OCI-LY1 (cell line): ENCODE data around the gene ZSWIM1.

Source experiments
- H2AFZ ChIP-seq: fragments of 200-600 bp; sonication (generic), shearing (Covaris generic); 2 replicates; pipeline ENCODE4 v1.6.0; 2014; ENCODE audit warnings: antibody characterized with exemption, mild to moderate bottlenecking, low read length
- H3F3A ChIP-seq: fragments of 200-600 bp; sonication (generic), shearing (Covaris generic); 2 replicates; pipeline ENCODE4 v1.6.0; 2014; ENCODE audit warnings: mild to moderate bottlenecking, antibody characterized with exemption, low read length, moderate library complexity; ENCODE audit not compliant: insufficient read depth
- H3K27ac ChIP-seq: fragments of 200-600 bp; sonication (generic); 2 replicates; pipeline ENCODE4 v1.5.1; 2014; ENCODE audit warnings: low read length, mixed run types, mild to moderate bottlenecking, low read depth; ENCODE audit not compliant: poor library complexity, severe bottlenecking
- H3K27me3 ChIP-seq: fragments of 200-600 bp; sonication (generic); 2 replicates; pipeline ENCODE4 v1.6.0; 2014; ENCODE audit warnings: antibody characterized with exemption, mild to moderate bottlenecking, low read length, moderate library complexity; ENCODE audit not compliant: insufficient read depth
- H3K36me3 ChIP-seq: fragments of 200-600 bp; sonication (generic); 2 replicates; pipeline ENCODE4 v1.6.1; 2014; ENCODE audit warnings: mild to moderate bottlenecking, antibody characterized with exemption, low read length, moderate library complexity, mixed read lengths; ENCODE audit not compliant: insufficient read depth
- H3K4me1 ChIP-seq: fragments of 200-600 bp; sonication (generic); 2 replicates; pipeline ENCODE4 v1.5.1; 2014; ENCODE audit warnings: mild to moderate bottlenecking, low read length, moderate library complexity; ENCODE audit not compliant: insufficient read depth, severe bottlenecking
- H3K4me2 ChIP-seq: fragments of 200-600 bp; sonication (generic), shearing (Covaris generic); 2 replicates; pipeline ENCODE4 v1.6.1; 2014; ENCODE audit warnings: low read length
- H3K4me3 ChIP-seq: fragments of 200-600 bp; sonication (generic); 2 replicates; pipeline ENCODE4 v1.5.1; 2014; ENCODE audit warnings: low read length, low read depth, mild to moderate bottlenecking, mixed read lengths; ENCODE audit not compliant: poor library complexity, severe bottlenecking
- H3K79me2 ChIP-seq: fragments of 200-600 bp; shearing (Covaris generic); 2 replicates; pipeline ENCODE4 v1.6.1; 2016; ENCODE audit warnings: mixed run types, low read length, mixed read lengths; ENCODE audit not compliant: insufficient read depth
- H3K9ac ChIP-seq: fragments of 200-600 bp; sonication (generic), shearing (Covaris generic); 2 replicates; pipeline ENCODE4 v1.6.1; 2014; ENCODE audit warnings: mild to moderate bottlenecking, low read length, mixed read lengths
- H3K9me2 ChIP-seq: fragments of 200-600 bp; sonication (generic), shearing (Covaris generic); 2 replicates; pipeline ENCODE4 v1.6.1; 2014; ENCODE audit warnings: low read depth, mild to moderate bottlenecking, low read length, mixed read lengths
- H3K9me3 ChIP-seq: fragments of 200-600 bp; shearing (Covaris generic); 2 replicates; pipeline ENCODE4 v1.6.1; 2014; ENCODE audit warnings: low read length, mixed read lengths
- H4K20me1 ChIP-seq: fragments of 200-600 bp; sonication (generic), shearing (Covaris generic); 2 replicates; pipeline ENCODE4 v1.6.0; 2016; ENCODE audit warnings: mild to moderate bottlenecking, low read length; ENCODE audit not compliant: insufficient read depth
- CTCF ChIP-seq: fragments of 200-600 bp; sonication (generic), shearing (Covaris generic); IDR thresholded peaks from 2 replicates; pipeline ENCODE4 v1.5.1; 2017; ENCODE audit warnings: mild to moderate bottlenecking, antibody characterized with exemption, low read length, moderate library complexity, mixed read lengths
- EZH2 ChIP-seq: fragments of 200-600 bp; sonication (generic), shearing (Covaris generic); IDR thresholded peaks from 2 replicates; pipeline ENCODE4 v1.8.0; 2017; ENCODE audit warnings: borderline replicate concordance, mixed run types, mild to moderate bottlenecking, antibody characterized with exemption, low read length, moderate library complexity, mixed read lengths

Gene ZSWIM1

GRCh38 chr20:45845452-45845851, 35.6 kb upstream of the ZSWIM1 start:
- Histone ChIP-seq H3K4me2 (no peak overlapping the region), H3K27me3 (no peaks in the 10 kb centered on the region), H4K20me1 (no peaks in the 10 kb centered on the region), H2AFZ (no peak overlapping the region), H3K4me1 (peaks cover 10% of the 10 kb centered on the region), H3K9ac (no peak overlapping the region), H3F3A (no peaks in the 10 kb centered on the region), H3K9me2 (no peaks in the 10 kb centered on the region), H3K4me3 (no peak overlapping the region), H3K9me3 (no peaks in the 10 kb centered on the region), H3K79me2 (no peaks in the 10 kb centered on the region), H3K36me3 (peaks cover 43% of the 10 kb centered on the region), H3K27ac (no peak overlapping the region)
- TF ChIP-seq EZH2 (no peak), CTCF (no peak)

- Histone ChIP-seq H3K36me3 (peaks cover 41% of the 10 kb centered on the region), H3K4me2 (no peak overlapping the region), H3K4me1 (no peaks in the 10 kb centered on the region), H2AFZ (no peak overlapping the region), H3K9me2 (no peaks in the 10 kb centered on the region), H4K20me1 (no peaks in the 10 kb centered on the region), H3K9me3 (no peaks in the 10 kb centered on the region), H3K27ac (no peak overlapping the region), H3K79me2 (no peaks in the 10 kb centered on the region), H3K4me3 (no peak overlapping the region), H3F3A (no peaks in the 10 kb centered on the region), H3K27me3 (no peaks in the 10 kb centered on the region), H3K9ac (no peak overlapping the region)
- TF ChIP-seq EZH2 (no peak), CTCF (no peak)
Observed at GRCh38 chr20:45848421-45848820, 32.6 kb upstream of the ZSWIM1 start.

GRCh38 chr20:45848969-45849582, 32.0 kb upstream of the ZSWIM1 start:
- Histone ChIP-seq H3K9ac (no peak overlapping the region), H3K27me3 (no peaks in the 10 kb centered on the region), H3K4me1 (no peaks in the 10 kb centered on the region), H3K36me3 (peaks cover 40% of the 10 kb centered on the region), H3K27ac (no peak overlapping the region), H2AFZ (no peak overlapping the region), H3K4me3 (no peak overlapping the region), H3K4me2 (no peak overlapping the region), H4K20me1 (no peaks in the 10 kb centered on the region), H3K79me2 (no peaks in the 10 kb centered on the region), H3K9me2 (no peaks in the 10 kb centered on the region), H3F3A (no peaks in the 10 kb centered on the region), H3K9me3 (no peaks in the 10 kb centered on the region)
- TF ChIP-seq EZH2 (no peak), CTCF (no peak)
